A172 (cell line): ENCODE results near the gene ZNF569. TPM values are rescaled to one million over a fixed set of nuclear protein-coding genes. Genes with fewer than 3 reads are reported as not detected.
"Not testable (repeated sequence)": the region's sequence is repeated elsewhere in the genome, so short reads cannot be mapped to it uniquely, and the experiment has no call there.

Experiments used
- DNase-seq: peaks from one replicate; pipeline ENCODE4 v3.0.0-alpha.2; 2015; ENCODE audit warnings: low spot score
- total RNA-seq: library from RNA; depleted of rRNA; stranded (reverse); fragments of >200 nt; shearing (Covaris generic); gene quantifications from 2 replicates; pipeline ENCODE4 v1.2.3, GENCODE V29; 2014; rRNA removed

The ZNF569 gene
- total RNA-seq: 2.9 and 5.2 TPM in 2 replicates

- peak; percentile 69 for DNase-seq
Observed at GRCh38 chr19:37466798-37467607, at the start of gene ZNF569. TSS of gene ZNF569 (minus strand) at chr19:37467444. CDS start at chr19:37444921, 22,523 bp downstream.

GRCh38 chr19:37513397-37513796 lies 46.2 kb upstream of the ZNF569 start:
- DNase-seq: no peak

- no peak for DNase-seq
Observed at GRCh38 chr19:37511821-37512220, 44.6 kb upstream of the ZNF569 start.

GRCh38 chr19:37511186-37511585 lies 43.9 kb upstream of the ZNF569 start:
- no peak for DNase-seq

GRCh38 chr19:37507167-37507464 lies 39.9 kb upstream of the ZNF569 start:
- no peak for DNase-seq

GRCh38 chr19:37506387-37507166 lies 39.3 kb upstream of the ZNF569 start, which contains the start of gene ZNF793:
TSS of gene ZNF793 (plus strand) at chr19:37506939. CDS start at chr19:37523440, 16,501 bp downstream.
- DNase-seq: peak; percentile 31

GRCh38 chr19:37505958-37506386 lies 38.7 kb upstream of the ZNF569 start:
- no peak for DNase-seq

GRCh38 chr19:37492213-37492612 lies 25.0 kb upstream of the ZNF569 start:
- DNase-seq: no peak

GRCh38 chr19:37484406-37485168 lies 17.3 kb upstream of the ZNF569 start:
- no peak for DNase-seq

- no peak for DNase-seq
Observed at GRCh38 chr19:37472165-37472564, 4.9 kb upstream of the ZNF569 start.

- no peak for DNase-seq
Observed at GRCh38 chr19:37470216-37470615, 3.0 kb upstream of the ZNF569 start.

- no peak for DNase-seq
Observed at GRCh38 chr19:37468961-37469777, 1.9 kb upstream of the ZNF569 start, which contains the start of gene ZNF570. TSS of gene ZNF570 (plus strand) at chr19:37469356. CDS start at chr19:37470355, 999 bp downstream.

- no peak for DNase-seq
Observed at GRCh38 chr19:37467608-37468090, 405 bp upstream of the ZNF569 start.

- DNase-seq: no peak
Observed at GRCh38 chr19:37466277-37466797, 907 bp downstream of the ZNF569 start.

- no peak for DNase-seq
Observed at GRCh38 chr19:37452500-37453245, 14.6 kb downstream of the ZNF569 start.

- no peak for DNase-seq
Observed at GRCh38 chr19:37413313-37414084, 53.7 kb downstream of the ZNF569 start.

- no peak for DNase-seq
Observed at GRCh38 chr19:37412700-37413099, 54.5 kb downstream of the ZNF569 start.

- DNase-seq: not testable (repeated sequence)
Observed at GRCh38 chr19:37406140-37406846, 61.0 kb downstream of the ZNF569 start.

GRCh38 chr19:37403403-37403802 lies 63.8 kb downstream of the ZNF569 start:
- no peak for DNase-seq
